GF-D8 (cell line): ENCODE data around the gene CTU2.
"Not testable (repeated sequence)": the region's sequence is repeated elsewhere in the genome, so short reads cannot be mapped to it uniquely, and the experiment has no call there.

ENCODE experiments used
- DNase-seq: peaks from one replicate; lab custom pipeline; 2025; lab: John Stamatoyannopoulos, UW

CTU2 gene

DNA sequence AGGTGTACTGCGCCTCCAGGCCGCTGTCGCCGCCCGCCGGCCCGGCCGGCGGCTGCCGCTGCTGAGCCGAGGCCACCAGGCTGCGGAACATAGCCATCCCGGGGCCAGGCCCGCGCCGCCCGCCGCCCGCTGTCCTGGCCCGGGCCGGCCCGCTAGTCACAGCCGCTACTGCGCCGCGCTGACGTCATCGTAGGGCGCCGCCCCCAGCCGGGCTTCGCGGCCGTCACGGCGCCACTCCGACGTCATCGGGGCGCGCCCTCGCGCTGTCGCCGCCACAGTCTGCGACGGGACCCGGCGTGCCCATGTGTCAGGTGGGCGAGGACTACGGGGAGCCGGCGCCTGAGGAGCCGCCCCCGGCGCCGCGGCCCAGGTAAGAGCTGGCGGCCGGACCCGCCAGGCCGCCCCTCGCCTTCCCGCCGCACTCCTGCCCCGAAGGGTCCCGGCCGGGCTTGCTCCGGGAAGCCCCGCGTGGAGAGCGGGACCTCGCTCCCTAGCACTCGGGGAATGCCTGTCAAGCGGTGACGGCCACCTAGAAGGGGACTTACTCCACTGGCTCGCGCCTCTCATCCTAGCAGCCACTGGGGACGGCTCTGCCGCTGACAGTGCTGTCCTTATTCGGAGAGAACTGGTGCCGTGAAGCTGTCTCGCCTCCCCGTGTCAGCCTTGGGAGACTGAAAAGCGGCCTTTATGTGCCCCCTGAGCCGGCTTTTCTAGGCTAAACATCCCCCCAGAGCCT lies at the start of gene CTU2, which contains the start of gene RNF166:
Gene CTU2, plus strand, starts transcription at position 275 of the 736 bp plus-strand sequence. Its CDS starts 28 bp downstream, at position 303.
Gene RNF166, minus strand, starts transcription at position 180 of the 736 bp plus-strand sequence. Its CDS starts 83 bp downstream, at position 97.
- DNase-seq: peak; percentile 41

DNA sequence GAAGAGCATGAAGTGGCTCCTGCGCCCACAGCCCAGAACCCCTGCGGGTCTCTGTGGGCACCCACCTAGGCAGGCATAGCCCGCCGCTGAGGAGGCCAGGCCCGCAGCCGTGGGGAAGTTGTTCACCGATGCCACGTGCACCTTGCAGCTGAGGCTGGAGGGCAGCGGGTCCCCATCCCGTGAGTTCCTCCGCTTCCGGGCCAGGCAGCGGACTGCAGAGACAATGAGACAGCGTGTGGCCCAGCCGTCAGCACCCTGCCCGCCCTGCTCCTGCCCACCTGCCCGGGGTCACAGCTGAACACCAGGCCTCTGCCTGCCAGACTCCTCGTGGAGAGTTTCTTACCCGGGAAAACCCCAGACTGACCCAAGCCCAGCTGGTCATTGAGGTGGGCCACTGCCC lies 48.9 kb upstream of the CTU2 start:
- no peak for DNase-seq

DNA sequence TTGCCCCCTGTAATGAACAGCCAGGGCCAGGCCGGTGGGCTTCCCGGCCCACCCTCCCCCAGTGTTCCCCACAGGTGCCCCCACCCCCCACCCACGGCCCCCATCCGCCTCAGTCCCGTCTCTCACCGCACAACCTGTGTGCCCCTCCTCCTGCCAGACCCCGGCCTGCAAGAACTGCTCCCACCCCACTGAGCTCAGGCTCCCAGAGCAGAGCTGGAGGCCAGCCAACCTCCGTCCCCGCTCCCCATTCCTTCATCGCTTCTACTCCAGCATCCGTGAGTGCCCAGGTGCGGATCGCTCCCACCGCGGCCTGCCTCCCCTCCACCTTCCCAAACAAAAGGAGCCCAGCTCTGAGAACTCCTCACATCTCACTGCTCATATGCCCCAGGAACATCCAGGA lies 47.6 kb upstream of the CTU2 start:
- no peak for DNase-seq

DNA sequence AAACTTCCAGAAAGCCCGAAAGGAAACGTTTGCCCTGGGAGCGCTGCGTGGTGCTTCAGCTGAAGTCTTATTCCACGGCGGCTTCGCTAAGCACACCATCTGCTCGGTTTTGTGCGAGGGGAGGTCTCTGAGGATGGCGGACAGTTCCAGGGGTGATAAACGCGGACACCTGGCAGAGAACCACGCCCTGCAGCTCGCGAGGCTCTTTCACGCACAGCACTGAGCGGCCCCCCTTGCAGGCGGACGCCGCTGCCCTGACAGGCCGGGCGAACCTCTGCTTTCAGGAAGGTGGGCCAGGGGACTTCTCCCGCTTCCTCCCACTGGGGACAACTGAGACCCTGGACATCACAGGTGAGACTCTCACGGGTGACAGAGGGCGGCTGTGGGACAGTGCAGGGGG lies 47.1 kb upstream of the CTU2 start:
- no peak for DNase-seq

DNA sequence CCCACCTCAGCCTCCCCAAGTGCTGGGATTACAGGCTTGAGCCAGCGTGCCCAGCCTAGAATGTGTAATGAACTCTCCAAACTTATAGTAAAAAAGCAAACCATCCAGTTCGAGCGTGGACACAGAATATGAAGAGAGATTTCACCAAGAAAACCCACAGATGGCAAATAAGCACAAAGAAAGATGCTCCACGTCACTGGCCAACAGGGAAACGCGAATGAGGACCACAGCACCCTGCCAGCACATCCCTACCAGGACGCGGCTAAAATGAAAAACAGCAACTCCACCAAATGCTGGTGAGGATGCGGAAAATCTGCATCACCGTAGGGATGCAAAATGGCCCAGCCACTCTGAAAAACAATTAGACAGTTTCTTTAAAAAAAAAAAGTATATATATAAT lies 44.8 kb upstream of the CTU2 start:
- no peak for DNase-seq

DNA sequence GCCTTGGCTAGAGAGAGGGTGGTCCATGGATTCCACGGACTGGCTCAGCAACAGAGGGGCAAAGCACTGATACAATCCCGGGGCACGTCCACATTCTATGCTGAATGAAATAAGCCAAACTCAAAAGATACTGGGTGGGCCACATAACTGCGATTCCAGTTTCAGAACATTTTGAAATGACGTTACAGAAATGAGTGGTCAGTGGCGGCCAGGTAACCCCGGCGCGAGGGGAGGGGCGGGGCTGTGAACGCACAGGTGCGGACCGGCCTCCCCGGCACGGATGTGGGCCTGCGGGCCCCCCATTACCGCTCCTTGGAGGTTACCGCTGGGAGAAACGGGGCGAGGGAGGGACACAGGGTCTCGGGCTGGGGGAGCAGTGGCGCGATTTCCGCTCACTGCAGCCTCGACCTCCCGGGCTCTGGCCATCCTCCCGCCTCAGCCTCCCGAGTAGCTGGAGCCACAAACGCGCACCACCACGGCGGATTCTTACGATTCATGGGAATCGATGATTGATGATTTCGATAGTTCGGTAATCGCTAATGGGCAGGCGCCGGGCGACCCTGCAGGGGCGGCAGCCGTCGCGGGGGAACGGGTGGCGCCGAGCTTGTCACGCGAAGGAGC lies 44.0 kb upstream of the CTU2 start:
- DNase-seq: no peak

DNA sequence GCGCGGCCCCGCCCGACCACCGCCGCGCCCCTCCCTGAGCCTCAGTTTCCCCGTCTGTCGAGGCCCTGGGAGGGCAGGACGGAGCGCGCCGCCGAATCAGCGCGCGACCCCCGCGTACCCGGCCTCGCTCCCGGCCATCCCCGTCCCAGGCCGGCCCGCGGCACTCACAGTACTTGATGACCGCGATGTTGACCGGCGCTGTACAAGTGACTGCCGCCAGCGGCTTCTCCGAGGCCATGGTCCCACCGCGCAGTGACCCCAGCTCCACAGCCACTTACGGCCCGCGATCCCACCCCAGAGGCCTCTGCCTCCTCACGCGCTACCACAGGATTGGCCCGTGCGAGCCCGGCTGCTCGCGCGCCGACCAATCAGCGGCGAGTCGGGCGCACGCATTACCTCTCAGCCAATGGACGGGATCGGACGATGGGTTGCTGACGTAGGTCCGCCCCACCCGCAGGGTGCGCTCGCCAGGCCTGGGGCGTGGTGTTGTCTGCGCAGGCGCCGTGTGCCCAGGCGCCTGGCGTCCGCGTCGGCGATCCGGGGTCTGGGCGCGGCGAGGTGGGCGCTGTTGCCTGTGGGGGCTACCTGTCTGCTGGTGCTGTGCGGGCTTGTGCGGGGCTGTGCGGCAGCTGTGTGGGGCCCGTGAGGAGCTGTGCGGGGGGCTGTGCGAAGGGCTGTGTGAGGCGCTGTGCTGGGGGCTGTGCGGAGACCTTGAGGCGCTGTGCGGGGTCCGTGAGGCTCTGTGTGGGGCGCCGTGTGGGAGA lies 43.3 kb upstream of the CTU2 start, which contains the start of gene MVD:
Gene MVD, minus strand, starts transcription at position 249 of the 764 bp plus-strand sequence. Its CDS starts 11 bp downstream, at position 238.
- peak; percentile 95 for DNase-seq

DNA sequence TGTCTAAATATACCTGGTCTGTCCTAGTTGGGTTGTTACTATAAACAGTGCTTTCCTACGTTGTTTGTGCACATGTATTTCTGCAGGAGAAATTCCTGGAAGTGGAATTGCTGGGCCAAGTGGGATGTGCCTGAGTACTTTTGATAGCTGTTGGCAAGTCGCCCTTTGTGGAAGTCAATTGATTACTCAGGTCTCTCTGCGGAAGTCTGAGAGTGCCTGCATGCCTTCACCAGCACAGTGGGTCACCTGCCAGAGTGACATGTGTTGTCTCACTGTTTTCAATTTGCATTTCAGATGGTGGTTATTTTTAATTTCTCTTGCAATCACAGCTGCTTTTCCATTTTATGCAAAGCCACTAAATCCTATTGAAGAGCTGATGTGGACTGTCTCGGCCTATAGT lies 41.2 kb upstream of the CTU2 start:
- DNase-seq: no peak

DNA sequence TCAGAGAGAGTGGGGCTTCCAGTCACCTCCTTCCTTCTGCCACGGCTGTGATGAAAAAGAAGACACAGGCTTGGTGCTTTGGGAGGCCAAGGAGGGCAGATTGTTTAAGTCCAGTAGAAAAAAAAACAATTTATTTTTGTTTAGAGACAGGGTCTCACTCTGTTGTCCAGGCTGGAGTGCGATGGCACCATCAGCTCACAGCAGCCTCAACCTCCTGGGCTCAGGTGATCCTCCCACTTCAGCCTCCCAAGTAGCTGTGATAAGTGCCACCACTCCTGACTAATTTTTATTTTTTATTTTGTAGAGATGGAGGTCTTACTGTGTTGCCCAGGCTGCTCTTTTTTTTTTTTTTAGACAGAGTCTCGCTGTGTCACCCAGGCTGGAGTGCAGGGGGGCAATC lies 40.7 kb upstream of the CTU2 start:
- no peak for DNase-seq

DNA sequence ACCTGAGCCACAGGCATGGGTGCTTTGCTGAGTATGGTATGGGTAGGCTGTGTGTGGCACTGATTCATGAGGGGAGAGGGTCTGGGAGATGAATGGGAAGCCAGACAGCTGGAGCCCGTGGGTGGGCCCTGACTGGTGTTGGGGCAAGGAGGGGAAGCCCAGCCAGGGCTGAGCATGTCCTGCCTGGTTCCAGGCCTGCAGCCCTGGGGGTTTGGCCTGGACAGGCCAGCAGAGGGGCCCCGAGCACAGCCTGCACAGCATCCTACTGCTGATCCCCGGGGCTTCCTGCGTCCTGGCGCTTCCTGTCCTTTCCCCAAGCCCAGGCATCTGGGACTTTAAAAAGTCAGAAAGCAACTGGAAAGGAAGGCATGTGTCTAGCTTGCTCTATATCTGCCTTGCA lies 38.8 kb upstream of the CTU2 start:
- DNase-seq: no peak

DNA sequence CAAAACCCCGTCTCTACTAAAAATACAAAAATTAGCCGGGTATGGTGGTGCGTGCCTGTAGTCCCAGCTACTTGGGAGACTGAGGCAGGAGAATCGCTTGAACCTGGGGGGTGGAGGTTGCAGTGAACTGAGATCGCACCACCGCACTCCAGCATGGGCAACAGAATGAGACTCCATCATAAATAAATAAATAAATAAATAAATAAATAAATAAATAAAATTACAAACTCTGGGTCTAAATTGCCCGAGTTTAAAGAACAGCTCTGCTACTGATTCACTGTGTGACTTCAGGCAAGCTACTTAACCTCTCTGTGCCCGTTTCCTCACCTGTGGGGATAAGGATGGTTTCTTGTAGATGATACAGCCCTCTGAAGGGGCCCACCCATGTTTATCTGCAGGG lies 36.8 kb upstream of the CTU2 start:
- DNase-seq: not testable (repeated sequence)

DNA sequence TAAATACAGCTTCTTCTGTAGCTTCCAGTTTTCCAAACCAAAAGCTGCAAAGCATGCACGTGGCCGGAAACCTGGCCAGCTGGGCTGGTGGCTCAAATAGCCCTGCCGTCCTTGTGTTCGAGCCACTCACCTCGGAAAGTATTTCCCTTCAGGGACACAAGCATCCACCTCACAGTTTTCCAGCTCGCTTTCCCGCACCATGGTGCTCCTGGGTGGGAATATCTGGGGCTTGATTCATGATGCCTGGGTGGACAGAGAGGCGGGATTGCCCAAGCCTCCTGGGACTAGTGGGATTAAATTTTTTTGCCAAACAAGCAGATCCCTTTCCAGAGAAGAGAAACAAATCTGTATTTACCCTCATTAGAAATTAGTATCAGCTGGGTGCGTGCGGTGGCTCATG lies 36.3 kb upstream of the CTU2 start:
- DNase-seq: no peak

DNA sequence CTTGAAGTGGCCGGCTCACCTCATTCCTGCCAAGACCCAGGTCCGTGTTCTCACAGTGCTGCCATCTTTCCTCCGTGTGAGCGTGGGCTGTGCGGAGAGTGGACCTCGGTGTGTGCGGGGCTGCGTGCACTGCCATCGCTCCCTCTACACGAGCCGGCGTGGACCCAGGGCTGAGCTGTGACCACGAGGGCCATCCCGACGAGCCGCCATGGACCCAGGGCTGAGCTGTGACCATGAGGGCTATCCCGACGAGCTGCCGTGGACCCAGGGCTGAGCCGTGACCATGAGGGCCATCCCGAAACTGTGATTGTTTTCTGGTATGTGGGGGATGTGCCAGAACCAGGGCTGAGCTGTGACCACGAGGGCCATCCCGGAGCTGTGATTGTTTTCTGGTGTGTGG lies 34.5 kb upstream of the CTU2 start:
- no peak for DNase-seq

DNA sequence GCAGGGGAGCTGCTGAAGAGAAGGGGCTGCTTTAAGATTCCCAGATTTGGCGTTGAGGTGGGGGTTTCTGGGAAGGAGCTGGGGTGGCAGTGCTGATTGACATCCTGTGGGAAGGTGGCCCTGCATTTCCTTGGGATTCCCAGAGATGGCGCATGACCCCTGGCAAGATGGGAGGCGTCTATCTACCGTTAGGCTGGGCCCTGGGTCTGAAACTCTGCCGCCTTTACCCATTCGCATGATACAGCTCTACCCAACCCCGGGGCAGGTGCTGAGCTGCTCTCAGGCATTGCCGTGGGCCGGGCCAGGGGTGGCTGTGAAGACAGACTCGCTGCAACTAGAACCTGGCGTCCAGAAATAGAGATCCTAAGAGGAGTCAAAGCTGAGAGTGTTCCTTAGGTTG lies 33.5 kb upstream of the CTU2 start:
- DNase-seq: no peak

DNA sequence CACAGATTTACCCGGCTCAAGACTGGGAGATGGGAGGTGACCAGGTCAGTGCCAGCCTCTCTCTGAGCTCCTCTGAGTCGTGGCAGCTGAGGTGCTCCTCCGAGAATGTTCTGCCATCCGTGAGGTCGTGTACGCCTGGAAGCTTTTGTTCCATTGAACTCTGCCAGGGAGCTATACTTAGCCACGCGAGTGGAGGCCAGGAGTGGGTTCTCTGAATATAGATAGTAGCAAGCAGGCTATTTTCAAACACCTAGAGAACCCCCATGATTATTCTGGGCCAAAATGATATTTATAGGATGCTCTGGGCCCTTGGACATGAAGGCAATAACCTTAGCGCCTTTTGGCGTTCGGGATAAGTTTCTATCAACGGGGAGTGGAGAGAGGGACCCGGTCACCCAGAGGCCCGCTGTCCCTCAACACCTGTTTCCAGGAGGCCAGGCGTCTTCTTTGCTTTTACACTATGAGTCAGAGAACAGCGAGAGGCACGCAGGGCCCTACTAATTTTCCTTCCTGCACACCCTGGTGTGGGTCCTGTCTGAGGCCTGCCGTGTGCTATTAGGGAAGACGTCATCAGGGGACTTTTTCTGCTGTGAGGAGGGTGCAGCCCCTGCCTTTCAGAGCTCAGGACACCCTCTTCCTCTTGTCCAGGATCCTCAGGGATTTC lies 32.5 kb upstream of the CTU2 start:
- DNase-seq: no peak

DNA sequence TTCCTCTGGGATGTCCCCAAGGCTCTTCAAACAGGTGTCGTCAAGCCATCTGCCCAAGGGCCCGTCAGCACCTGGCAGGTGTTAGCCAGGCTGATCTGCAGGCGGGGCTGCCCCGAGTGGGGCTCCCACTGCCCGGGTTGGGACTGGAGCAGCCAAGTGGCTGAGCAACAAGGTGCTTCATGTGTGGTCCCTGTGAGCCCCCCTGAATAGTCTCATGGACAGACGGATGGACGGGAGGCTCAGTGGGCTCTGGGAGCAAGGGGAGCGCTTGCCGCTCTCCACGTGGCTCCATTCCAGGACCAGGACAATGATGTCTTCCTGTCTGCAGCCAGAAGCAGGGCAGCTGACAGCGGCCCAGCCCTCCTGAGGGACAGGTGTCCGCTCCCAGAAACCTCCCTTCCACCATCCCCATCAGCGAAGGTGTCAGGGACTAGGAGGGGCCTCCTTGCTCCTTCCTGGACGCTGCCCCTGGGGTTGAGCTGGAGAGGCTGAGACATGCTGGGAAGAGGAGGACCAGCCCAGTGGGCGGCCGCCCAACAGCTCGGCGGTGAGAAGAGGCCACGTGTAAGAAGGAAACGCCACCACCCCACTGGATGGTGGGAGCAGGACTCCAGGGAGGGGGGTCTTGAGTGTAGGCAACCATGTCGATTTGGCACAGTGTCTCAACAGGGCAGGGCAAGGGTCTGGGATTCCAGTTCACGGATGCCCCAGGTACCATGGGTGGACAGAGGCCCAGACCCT lies 29.6 kb upstream of the CTU2 start:
- DNase-seq: no peak

DNA sequence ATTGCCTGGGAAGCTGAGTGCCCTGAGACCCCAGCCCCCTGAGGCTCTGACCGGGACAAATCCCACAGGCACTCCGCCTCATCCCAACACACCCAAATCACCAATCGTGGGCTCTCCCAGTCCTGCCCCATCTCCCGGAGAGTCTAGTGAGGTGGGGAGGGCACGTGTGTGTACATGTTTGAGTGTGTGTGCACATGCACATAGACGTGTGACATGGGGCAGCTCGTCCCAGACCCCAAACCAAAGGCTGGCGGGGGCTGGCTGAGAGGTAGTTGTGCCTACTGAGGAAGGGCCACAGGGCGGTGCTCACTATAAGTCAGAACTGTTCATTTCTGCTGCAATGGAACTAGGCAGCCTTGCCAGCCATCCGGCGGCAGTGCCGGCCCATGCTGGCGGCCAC lies 28.6 kb upstream of the CTU2 start:
- DNase-seq: no peak

DNA sequence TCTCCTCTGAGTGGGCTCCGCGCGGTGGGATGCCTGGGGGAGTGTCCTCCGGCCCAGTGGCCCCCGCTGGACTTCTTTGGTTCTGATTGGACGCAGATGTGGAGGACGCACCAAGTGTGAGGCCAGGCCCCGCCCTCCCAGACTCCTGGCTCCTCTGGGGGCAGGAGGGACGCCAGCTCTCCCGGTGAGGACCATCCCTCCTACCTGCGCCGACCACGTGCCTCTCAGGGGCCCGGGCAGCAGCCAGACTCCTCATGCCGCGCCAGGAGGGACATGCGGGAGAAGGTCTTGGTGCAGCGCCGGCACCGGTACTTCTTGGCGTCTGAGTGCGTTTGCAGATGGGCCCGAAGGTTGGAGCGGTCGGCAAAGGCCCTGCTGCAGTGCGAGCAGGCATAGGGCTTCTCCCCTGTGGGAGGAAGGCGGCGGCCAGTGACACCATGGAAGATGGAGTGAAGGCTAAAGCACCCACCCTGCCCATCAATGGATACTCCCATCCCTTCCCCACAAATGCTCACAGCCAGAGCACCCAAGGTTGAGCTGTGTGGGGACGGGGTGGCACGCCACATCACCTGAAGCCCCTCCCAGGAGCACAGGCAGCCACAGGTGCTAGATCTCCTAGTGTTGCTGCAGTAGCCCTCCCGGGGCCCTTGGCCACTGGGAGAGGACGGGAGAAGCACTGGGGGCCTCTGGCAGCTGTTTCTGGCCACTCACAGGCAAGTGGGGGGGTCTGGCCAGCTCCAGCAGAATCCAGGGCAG lies 27.9 kb upstream of the CTU2 start:
- no peak for DNase-seq

DNA sequence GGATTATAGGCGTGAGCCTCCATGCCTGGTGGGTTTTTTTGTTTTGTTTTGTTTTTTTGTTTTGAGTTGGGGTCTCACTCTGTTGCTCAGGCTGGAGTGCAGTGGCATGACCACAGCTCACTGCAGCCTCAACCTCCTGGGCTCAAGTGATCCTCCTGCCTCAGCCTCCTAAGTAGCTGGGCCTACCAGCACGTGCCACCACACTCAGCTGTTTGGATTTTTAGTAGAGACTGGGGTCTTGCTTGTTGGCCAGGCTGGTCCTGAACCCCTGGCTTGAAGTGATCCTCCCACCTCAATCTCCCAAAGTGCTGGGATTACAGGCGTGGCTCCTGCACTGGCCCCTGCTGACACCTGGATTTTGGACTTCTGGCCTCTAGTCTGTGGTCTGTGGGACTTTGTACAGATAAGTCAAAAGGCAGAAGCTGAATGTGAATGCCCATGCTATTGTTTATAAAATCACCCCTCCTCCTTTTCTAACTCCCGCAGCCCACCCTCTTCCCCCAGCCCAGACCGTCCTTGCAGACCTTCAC lies 25.7 kb upstream of the CTU2 start:
- no peak for DNase-seq

DNA sequence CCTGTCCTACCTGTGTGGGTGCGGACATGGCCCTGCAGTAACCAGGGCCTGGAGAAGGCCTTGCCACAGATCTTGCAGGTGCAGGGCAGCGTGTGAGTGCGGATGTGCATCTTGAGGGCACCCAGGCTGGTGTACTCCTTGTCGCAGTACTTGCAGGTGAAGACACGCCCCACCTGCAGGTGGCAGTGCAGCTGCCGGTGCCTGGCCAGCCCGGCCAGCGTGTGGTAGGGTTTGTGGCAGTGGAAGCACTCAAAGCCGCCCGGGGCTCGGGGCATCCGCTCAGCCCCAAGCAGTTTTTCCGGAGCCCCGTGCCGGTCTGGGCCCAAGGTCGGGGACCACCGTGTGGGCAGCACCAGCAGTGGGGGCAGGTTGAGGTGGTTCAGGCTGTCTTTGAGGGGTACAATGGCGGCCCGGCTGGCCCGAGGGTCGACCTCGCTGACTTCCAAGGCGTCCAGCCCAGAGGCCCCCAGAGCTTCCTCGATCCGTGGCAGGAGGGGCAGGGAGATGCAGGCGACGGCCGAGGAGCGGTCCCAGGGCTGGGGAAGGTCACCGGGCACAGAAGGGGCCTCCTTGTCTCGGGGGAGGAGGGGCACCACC lies 25.1 kb upstream of the CTU2 start:
- DNase-seq: no peak
